ENCODE data around the gene OBSCN.
"Not testable (repeated sequence)": the region's sequence is repeated elsewhere in the genome, so short reads cannot be mapped to it uniquely, and the experiment has no call there.

Gene OBSCN

DNA sequence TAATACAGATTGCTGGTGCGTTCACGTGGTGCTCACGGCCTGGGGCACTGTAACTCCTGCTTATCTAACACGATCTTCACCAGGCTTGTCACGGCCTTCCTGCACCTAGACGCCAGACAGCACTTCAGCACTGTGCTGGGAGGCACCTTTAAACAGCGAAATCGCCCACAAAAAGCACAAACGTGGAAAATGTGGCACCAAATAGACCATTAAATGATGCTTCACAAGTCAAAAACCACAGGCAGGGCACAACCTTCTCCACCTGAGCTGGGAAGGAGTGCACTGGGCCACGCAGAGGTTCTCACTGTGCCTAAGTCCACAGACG is 22.2 kb upstream of the OBSCN start:
- peak; percentile 56 for DNase-seq (ENCODE audit: low spot score)

GRCh38 chr1:228188249-228188648 is 19.6 kb upstream of the OBSCN start:
- DNase-seq (ENCODE audit: low spot score), result not testable (repeated sequence)

GRCh38 chr1:228190182-228190581 is 17.7 kb upstream of the OBSCN start:
- no peak for DNase-seq (ENCODE audit: low spot score)

DNA sequence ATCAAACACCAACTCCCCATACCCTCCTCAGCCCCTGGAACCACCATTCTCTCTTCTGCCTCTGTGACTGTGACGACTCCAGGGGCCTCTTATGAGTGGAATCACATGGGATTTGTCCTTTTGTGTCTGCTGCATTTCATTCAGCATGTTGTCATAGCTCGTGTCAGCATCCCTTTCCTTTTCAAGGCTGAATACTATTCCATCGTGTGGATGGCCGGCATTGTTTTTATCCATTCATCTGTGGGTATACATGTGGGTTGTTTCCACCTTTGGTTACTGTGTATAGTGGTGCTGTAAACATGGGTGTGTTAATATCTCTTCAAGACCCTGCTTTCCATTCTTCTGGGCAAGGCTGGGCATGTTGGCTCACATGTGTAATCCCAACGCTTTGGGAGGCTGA is 17.1 kb upstream of the OBSCN start:
- no peak for DNase-seq (ENCODE audit: low spot score)

DNA sequence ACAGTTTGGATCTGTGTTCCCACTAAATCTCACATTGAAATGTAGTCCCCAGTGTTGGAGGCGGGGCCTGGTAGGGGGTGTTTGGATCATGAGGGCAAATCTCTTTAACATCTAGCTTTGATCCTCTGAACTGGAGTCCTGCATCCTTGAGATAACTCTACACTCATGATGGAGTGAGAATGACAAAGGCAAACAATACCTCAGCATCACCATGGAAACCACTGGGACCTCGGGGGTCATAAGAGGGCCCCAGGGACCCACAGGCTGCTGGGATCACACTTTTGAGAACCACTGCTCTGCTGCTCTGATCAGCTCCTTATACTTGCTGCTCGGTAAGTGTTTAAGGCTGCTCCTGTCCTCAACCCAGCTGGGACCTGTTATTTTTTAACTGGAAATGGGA is 13.4 kb upstream of the OBSCN start:
- no peak for DNase-seq (ENCODE audit: low spot score)

DNA sequence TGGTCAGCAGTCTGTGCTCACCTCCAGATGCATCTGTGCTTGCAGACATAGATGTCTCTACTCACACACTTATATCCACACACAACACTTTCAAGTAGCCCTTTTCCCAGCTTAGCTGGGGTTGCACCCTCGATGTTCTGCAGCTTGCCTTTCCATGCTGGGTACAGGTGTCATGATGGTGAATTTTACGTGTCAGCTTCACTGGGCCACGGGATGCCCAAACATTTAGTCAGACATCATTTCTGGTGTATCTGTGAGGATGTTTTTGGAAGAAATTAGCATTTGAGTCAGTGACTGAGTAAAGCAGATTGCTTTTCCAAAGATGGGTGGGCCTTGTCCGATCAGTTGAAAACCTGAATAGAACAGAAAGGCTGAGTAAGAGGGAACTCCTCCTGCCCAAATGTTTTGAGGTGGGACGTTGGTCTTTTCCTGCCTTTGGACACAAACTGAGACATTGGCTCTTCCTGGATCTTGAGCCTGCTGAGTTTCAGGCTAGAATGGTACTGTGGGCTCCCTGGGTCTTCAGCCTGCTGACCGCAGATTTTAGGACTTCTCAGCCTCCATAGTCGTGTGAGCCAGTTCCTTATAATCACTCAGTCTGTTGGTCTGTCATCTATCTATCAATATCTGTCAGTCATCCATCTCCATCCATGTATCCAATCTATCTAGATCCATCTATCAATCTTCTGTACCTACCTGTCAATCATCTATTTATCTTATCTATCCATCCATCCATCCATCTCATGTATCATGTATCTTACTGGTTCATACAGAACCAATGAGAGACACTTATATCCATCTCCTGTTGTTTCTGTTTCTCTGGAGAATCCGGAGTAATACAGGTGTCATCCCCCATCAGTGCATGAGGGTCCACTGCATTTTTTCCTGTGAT is 12.7 kb upstream of the OBSCN start:
- DNase-seq (ENCODE audit: low spot score), result no peak

DNA sequence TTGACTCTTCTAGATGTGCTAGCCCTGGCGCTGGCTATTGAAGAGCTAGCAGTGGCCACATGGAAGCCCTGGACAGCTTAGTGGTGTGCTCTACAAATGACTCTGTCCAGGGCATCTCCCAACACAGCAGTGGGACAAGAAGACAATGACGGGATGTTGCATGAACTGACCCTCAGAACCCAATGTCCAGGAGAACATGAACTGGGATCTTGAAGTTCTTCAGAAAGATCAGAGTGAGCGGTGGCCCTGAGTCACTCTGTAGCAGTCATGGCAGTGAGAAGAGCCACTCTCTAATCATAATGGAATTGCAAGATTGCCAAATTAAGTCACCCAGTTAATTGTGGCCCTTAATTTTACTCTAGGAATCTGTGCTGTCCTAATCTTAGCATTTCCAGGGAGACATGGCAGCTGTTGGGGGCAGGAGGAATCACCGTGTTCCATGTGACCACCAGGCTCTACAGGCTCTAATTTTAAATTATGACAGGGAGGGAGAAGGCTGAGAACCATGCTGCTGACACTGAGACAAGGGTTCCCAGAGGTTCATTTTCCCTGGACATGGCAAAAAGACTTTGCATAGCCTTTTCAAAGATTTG is 10.2 kb upstream of the OBSCN start:
- no peak for DNase-seq (ENCODE audit: low spot score)

- no peak for DNase-seq (ENCODE audit: low spot score)
Observed at GRCh38 chr1:228198977-228199590, 8.8 kb upstream of the OBSCN start.

DNA sequence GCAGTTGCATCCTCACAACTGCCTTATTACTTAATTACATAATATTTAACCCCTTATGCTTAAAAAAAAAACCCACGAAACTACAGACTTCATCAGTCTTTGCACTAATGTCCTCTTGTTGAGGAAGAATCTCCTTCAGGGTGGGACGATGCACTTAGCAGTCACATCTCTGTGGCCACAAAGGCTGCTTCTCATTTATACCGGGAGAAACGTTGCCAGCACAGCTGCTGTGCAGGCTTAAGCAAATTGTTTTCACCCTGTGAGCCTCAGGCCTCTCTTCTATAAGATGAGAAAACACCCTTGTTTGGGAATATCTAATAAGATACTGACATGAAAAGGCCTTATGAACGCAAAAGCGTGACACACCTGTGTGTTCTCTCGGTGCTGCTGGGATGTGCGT is 2.9 kb upstream of the OBSCN start:
- DNase-seq (ENCODE audit: low spot score), result no peak

- no peak for DNase-seq (ENCODE audit: low spot score)
Observed at GRCh38 chr1:228205526-228206436, 2.1 kb upstream of the OBSCN start.

- DNase-seq (ENCODE audit: low spot score), result no peak
Observed at GRCh38 chr1:228206582-228207351, 1.1 kb upstream of the OBSCN start.

DNA sequence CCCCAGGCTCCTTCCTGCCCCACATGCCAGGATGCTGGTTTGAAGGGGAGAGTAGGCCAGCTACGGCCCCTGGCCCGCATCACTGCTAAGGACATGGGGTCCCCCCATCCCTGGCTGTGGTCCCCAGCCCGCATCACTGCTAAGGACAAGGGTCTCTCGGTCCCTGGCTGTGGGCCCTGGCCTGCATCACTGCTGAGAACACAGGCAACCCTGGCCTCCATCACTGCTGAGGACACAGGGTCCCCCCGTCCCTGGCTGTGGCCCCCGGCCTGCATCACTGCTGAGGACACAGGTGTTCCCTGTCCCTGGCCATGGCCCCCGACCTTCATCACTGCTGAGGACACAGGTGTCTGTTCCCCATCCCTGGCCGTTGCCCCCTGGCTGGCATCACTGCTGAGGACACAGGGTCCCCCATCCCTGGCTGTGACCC is 448 bp upstream of the OBSCN start:
- no peak for DNase-seq (ENCODE audit: low spot score)

DNA sequence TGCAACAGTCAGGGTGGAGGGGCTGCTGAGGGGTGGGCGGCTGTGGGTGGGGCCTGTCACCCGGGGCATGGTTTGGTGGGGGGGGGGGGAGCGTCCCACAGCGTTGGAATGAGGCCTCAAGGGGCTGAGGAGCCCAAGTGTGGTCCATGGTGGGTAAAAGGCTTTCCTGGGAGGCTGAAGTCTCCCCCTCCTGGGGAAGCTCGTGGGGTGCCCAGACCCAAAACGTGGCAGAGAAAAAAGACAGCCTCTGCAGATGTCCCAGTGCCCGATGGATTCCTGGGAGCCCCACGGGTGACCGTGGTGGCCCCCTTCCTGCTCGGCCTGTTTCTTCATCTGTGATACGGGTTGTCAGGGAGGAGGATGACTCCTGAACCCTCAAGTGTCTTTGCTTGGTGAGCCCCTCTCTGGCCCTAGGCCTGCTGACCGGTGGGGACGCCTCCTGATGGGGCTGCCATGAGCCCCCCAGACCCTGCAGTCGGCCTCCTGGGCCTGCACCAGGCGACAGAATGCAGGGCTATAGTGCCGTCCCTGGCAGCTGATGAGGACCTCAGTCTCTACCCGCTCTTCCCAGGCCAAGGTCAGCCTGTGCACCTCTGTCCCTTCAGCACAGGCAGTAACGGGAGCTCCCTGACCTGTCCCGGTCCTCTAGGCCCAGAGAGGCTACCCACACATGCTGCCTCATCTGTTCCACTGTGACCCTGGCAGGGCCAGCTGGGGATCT is 1.1 kb downstream of the OBSCN start:
- DNase-seq (ENCODE audit: low spot score), result no peak

GRCh38 chr1:228209657-228210056 is 1.8 kb downstream of the OBSCN start:
- DNase-seq (ENCODE audit: low spot score), result no peak

- DNase-seq (ENCODE audit: low spot score), result no peak
Observed at GRCh38 chr1:228210076-228210651, 2.3 kb downstream of the OBSCN start.

- DNase-seq (ENCODE audit: low spot score), result no peak
Observed at GRCh38 chr1:228210712-228211530, 3.1 kb downstream of the OBSCN start.

DNA sequence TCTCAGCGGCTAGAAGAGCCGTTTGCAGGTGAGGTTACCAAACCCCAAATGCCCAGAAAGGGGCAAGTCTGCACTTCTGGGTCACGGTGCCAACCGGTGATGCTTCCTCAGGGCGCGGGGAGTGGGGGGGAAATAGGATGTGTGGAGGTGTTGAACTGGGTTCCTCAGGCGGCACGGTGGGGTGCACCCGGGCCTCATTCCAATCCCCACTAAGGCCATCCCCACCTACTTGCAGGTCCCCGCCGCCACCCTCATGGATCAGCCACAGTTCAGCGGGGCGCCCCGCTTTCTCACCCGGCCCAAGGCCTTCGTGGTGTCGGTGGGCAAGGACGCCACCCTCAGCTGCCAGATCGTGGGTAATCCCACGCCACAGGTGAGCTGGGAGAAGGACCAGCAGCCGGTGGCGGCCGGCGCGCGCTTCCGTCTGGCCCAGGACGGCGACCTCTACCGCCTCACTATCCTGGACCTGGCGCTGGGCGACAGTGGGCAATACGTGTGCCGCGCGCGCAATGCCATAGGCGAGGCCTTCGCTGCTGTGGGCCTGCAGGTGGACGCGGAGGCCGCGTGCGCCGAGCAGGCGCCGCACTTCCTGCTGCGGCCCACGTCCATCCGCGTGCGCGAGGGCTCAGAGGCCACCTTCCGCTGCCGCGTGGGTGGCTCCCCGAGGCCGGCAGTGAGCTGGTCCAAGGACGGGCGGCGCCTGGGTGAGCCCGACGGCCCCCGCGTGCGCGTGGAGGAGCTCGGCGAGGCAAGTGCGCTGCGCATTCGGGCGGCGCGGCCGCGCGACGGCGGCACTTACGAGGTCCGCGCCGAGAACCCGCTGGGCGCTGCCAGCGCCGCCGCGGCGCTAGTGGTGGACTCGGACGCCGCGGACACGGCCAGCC is 3.9 kb downstream of the OBSCN start:
- DNase-seq (ENCODE audit: low spot score), result no peak

GRCh38 chr1:228212415-228212965 is 4.6 kb downstream of the OBSCN start:
- DNase-seq (ENCODE audit: low spot score), result no peak
